ENCODE results near the gene PLEK2.

The PLEK2 gene

GRCh38 chr14:67438969-67439368 lies 27.0 kb upstream of the PLEK2 start:
- no peak for TF ChIP-seq CTCF (IDR thresholded peaks at IDR 0.05)

- no peak for TF ChIP-seq CTCF (IDR thresholded peaks at IDR 0.05)
These were observed 24.3 kb upstream of the PLEK2 start for GRCh38 chr14:67436006-67436866.

- TF ChIP-seq CTCF (IDR thresholded peaks at IDR 0.05): no peak
These were observed 23.6 kb upstream of the PLEK2 start for GRCh38 chr14:67435603-67436002.

GRCh38 chr14:67432050-67432564 lies 20.1 kb upstream of the PLEK2 start:
- no peak for TF ChIP-seq CTCF (IDR thresholded peaks at IDR 0.05)

GRCh38 chr14:67429510-67430205 lies 17.7 kb upstream of the PLEK2 start:
- TF ChIP-seq CTCF (IDR thresholded peaks at IDR 0.05): no peak

- TF ChIP-seq CTCF (IDR thresholded peaks at IDR 0.05): no peak
These were observed 16.6 kb upstream of the PLEK2 start for GRCh38 chr14:67428501-67429031.

GRCh38 chr14:67426983-67427606 lies 15.1 kb upstream of the PLEK2 start:
- peak; percentile 70 for TF ChIP-seq CTCF (IDR thresholded peaks at IDR 0.05)
